Esophagus muscularis mucosa (tissue), 4 donors: ENCODE results near the gene ZBTB48. TPM values are rescaled to one million over a fixed set of nuclear protein-coding genes. Genes with fewer than 3 reads are reported as not detected.

Experiments
- DNase-seq: peaks from one replicate; pipeline ENCODE4 v3.0.0-alpha.2; 2017; ENCODE audit errors: extremely low spot score
- H3K27ac ChIP-seq, 4 donors: fragments of 200-600 bp; sonication (generic); replicated peaks in 1 of 4; 1 replicate in 3 of 4; 2 replicates in 1 of 4; pipeline ENCODE4 v1.5.1; 2016 to 2019; ENCODE audit warnings: mild to moderate bottlenecking in 1 of 4
- H3K27me3 ChIP-seq, 4 donors: fragments of 200-600 bp; sonication (generic); one replicate each; pipeline versions ENCODE4 v1.5.1 to v1.6.0; 2016 to 2019
- H3K36me3 ChIP-seq, 4 donors: fragments of 200-600 bp; sonication (generic); one replicate each; pipeline ENCODE4 v1.5.1; 2016 to 2019
- H3K4me1 ChIP-seq, 4 donors: fragments of 200-600 bp; sonication (generic); one replicate each; pipeline ENCODE4 v1.5.1; 2016 to 2019
- H3K4me3 ChIP-seq, 4 donors: fragments of 200-600 bp; sonication (generic); 1 replicate in 2 of 4; 2 replicates in 2 of 4; pipeline ENCODE4 v1.5.1; 2016 to 2019; ENCODE audit warnings: mild to moderate bottlenecking in 4 of 4, moderate library complexity in 1 of 4
- H3K9me3 ChIP-seq, 4 donors: fragments of 200-600 bp; sonication (generic); 1 replicate in 3 of 4; 2 replicates in 1 of 4; pipeline ENCODE4 v1.5.1; 2016 to 2019
- EP300 ChIP-seq: sonication (generic); formaldehyde crosslinking; IDR thresholded peaks from one replicate; pipeline ENCODE4 v1.6.1; 2017; ENCODE audit warnings: antibody characterized with exemption
- POLR2A ChIP-seq: fragments of 450-650 bp; IDR thresholded peaks from one replicate; pipeline ENCODE4 v1.6.1; 2017; ENCODE audit warnings: antibody characterized with exemption, moderate library complexity, mild to moderate bottlenecking, low read depth
- POLR2AphosphoS5 ChIP-seq, 2 donors: sonication (generic); formaldehyde crosslinking; IDR thresholded peaks; one replicate each; pipeline ENCODE4 v1.6.1; 2017; ENCODE audit warnings: antibody characterized with exemption in 2 of 2
- WGBS: methylation state at CpG from one replicate; pipeline ENCODE4 v1.1.5; 2018; 5-methylcytosine and 5-hydroxymethylcytosine counted together
- intact Hi-C: fragments of 100-400 bp; cut with DNase I; formaldehyde crosslinking; loops from one replicate; pipeline ENCODE4 v1.15.1; 2023
- total RNA-seq, 4 donors: library from RNA; depleted of rRNA; stranded (reverse); fragments of >200 nt; gene quantifications; one replicate each; pipeline versions ENCODE4 v1.1.0 to v1.2.1, GENCODE V29; 2016
- TF ChIP-seq, protein P1 (sequence below), 3 experiments: fragments of 200-600 bp in 2 of 3; fragments of 450-650 bp in 1 of 3; sonication (generic) in 2 of 3; IDR thresholded peaks; one replicate each; pipeline ENCODE4 v1.5.1; 2017 to 2019; ENCODE audit warnings: antibody characterized with exemption in 3 of 3, mild to moderate bottlenecking in 2 of 3, moderate library complexity in 1 of 3

Gene ZBTB48
- total RNA-seq, 4 donors from 2014 or later = 15.0 to 24.9 (median 16.4) TPM

DNA sequence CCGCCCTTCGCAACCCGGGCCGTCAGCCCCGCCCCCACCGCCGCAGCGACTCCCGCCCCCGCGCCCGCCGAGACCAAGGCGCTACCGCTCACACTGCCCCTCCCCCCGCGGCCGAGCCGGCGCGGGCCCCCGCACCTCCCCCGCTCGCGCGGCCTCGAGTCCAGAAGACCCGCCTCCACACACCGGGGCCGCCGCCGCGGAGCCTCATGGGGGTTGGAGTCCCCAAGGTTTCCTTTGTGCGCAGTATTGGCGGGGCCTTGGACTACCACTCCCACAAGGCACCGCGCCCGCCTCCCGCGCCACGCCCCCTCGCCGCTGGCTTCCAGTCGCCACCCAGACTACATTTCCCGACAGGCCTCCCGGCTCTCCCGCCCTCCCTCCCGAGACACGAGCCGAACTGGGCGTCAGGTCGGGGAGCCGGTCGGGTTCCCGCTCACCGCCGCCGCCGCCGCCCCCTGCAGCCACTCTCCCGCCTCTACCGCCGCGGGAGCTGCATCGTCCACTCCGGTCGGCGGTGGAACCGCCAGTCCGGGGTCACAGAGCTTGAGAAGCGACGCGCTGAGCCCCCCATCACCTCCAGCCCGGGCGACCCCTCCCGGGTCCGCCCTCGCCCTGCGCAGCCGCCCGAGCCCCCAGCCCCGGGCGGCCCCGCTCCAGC lies 33.7 kb downstream of the ZBTB48 start, which contains the start of gene PHF13:
Gene PHF13 (plus strand): TSS at position 371 of the 658 bp plus-strand sequence. CDS start 336 bp downstream, outside the sequence.
- peaks cover 0 to 16% (median 7%) of the 10 kb centered on the region in 4 donors for H3K36me3 ChIP-seq
- WGBS = 0% methylated on average over 9 of the region's 84 CpGs
- H3K9me3 ChIP-seq = no peaks in the 10 kb centered on the region
- H3K27ac ChIP-seq = peak within 1 kb of the TSS; percentile 94 to 100 (median 99)
- TF ChIP-seq POLR2A = peak; percentile 51
- TF ChIP-seq, protein P1, sequence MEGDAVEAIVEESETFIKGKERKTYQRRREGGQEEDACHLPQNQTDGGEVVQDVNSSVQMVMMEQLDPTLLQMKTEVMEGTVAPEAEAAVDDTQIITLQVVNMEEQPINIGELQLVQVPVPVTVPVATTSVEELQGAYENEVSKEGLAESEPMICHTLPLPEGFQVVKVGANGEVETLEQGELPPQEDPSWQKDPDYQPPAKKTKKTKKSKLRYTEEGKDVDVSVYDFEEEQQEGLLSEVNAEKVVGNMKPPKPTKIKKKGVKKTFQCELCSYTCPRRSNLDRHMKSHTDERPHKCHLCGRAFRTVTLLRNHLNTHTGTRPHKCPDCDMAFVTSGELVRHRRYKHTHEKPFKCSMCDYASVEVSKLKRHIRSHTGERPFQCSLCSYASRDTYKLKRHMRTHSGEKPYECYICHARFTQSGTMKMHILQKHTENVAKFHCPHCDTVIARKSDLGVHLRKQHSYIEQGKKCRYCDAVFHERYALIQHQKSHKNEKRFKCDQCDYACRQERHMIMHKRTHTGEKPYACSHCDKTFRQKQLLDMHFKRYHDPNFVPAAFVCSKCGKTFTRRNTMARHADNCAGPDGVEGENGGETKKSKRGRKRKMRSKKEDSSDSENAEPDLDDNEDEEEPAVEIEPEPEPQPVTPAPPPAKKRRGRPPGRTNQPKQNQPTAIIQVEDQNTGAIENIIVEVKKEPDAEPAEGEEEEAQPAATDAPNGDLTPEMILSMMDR (IDR thresholded peaks at IDR 0.05) = peak in 1 of 3 experiments; percentile 0
- peak; percentile 84 to 91 for TF ChIP-seq POLR2AphosphoS5 (IDR thresholded peaks at IDR 0.05)
- TF ChIP-seq EP300 = no peak
- peak within 1 kb of the TSS; percentile 91 to 100 (median 98) for H3K4me3 ChIP-seq
- intact Hi-C loops = no loop called here
- no peaks in the 10 kb centered on the region for H3K27me3 ChIP-seq
- H3K4me1 ChIP-seq = peaks cover 31 to 72% (median 68%) of the 10 kb centered on the region in 4 donors
- peak; percentile 100 for DNase-seq

DNA sequence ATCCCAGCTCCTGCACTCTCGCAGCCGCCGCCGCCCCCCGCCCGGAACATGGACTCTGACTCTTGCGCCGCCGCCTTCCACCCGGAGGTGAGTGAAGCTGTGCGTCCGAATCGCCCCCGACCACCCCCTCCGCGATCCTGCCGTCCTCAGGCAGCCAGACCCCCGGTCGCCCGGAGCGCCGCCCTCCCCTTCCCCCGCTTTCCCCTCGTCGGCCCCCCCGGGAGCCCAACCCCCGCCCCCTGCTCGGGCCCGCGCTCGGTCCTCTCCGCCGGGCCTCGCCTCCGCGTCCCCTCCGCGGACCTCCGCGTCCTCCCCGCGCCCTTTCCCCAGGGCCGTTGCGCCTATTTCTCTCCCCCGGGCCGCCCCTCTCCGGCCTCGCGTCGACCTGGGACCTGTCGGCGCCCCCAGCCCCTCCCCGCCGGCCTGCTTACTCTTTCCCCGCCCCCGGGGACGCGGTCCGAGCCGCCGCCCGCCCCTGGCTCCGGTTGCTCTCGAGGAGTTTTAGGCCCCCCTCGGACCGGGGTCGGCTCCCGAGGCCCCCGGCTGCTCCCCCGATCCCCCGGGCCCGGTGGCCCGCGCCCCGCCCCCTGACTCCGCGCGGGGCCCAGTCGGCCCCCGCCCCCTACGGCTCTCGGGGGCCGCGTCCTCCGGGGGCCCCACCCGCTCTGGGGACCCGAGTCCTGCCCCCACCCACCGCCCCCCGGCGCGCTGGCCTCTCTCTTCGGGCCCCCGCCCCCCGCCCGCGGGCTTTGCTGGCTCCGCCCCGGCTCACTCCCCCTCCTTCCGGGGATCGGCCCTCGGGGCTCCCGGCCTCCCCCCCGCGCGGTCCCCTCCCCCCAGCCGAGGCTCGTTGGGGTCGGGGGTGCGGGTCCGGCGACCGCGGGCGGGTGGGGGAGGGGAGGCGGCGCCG lies 34.5 kb downstream of the ZBTB48 start:
- peaks cover 0 to 24% (median 11%) of the 10 kb centered on the region in 4 donors for H3K36me3 ChIP-seq
- peak overlapping the region; percentile 91 to 100 (median 98) for H3K4me3 ChIP-seq
- intact Hi-C loops = no loop called here
- 4% methylated on average over 23 of the region's 117 CpGs for WGBS
- H3K27ac ChIP-seq = peak overlapping the region; percentile 94 to 100 (median 99)
- H3K4me1 ChIP-seq = peaks cover 28 to 66% (median 64%) of the 10 kb centered on the region in 4 donors
- no peak for DNase-seq
- no peaks in the 10 kb centered on the region for H3K27me3 ChIP-seq
- no peaks in the 10 kb centered on the region for H3K9me3 ChIP-seq
- no peak for TF ChIP-seq EP300
- TF ChIP-seq POLR2A = no peak
- TF ChIP-seq, protein P1 (IDR thresholded peaks at IDR 0.05) = no peak
- no peak for TF ChIP-seq POLR2AphosphoS5 (IDR thresholded peaks at IDR 0.05)

DNA sequence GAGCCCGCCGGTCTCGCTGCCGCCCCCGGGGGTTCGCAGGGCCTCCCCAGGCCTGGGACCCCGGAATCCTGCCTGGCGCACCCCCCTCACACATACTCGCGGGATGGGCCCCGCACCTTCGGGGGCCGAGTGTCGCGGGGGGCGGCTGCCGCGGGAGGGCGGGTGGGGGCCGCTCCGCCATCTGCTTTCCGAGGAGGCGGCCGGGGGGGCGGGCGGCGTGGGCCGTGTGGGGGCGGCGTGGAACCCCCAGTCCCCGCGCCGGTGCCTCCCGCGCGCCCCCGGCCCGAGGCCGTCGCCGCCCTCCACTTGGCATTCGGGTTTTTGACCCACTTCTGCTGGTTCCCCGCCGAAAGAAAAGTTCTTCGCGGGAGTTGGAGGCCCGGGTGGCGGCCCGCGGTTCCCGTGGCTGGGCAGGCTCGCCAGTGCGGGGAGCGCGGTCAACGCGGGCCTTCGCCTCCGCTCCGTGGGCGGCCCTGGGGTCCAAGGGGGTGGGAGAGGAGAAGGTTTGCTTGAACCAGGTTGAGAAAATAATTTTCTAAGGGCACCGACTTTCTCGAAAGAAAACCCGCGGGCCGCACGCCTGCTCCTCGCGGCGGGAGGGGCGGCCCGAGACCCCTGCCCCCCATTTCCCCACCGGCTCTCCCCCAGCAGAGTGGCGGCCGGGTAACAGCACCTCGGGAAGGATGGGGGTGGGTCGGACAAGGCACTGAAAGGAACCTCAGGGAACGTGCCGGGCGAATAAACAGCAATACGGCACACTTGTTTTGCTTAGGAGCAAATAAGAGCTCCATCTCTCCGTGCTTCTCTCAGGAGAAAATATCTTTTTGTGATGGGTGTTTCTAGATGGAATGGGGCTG lies 35.4 kb downstream of the ZBTB48 start:
- under 1% methylated on average over 23 of the region's 82 CpGs for WGBS
- H3K4me1 ChIP-seq = peaks cover 25 to 58% (median 55%) of the 10 kb centered on the region in 4 donors
- DNase-seq = no peak
- H3K27ac ChIP-seq = peak overlapping the region; percentile 94 to 100 (median 99)
- TF ChIP-seq, protein P1 (IDR thresholded peaks at IDR 0.05) = no peak
- H3K9me3 ChIP-seq = no peaks in the 10 kb centered on the region
- intact Hi-C loops = no loop called here
- H3K27me3 ChIP-seq = no peaks in the 10 kb centered on the region
- H3K36me3 ChIP-seq = peaks cover 8 to 33% (median 19%) of the 10 kb centered on the region in 4 donors
- peak overlapping the region; percentile 91 to 100 (median 98) for H3K4me3 ChIP-seq

DNA sequence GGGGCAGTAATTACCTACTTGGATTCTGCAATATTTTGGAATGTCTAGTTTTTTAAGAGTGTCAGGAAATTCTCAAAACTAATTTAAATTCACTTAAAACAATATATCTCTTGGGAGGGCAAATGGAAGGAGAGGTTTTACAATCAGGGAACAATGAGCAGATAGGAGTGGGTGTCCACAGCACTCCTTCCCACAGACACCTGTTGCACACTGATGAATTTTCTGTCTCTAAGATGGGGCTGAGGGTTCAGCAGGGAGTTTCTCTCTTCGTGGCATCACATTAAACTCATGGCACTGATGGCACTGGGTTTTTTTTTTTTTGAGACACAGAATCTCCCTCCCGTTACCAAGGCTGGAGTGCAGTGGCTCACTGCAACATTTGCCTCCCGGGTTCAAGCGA lies 39.3 kb downstream of the ZBTB48 start:
- DNase-seq = no peak
- TF ChIP-seq POLR2A = no peak
- Histone ChIP-seq H3K4me1 (peaks cover 10 to 51% (median 40%) of the 10 kb centered on the region in 4 donors), H3K36me3 (peaks cover 30 to 71% (median 49%) of the 10 kb centered on the region in 4 donors), H3K9me3 (no peaks in the 10 kb centered on the region), H3K27me3 (no peaks in the 10 kb centered on the region), H3K4me3 (no peak overlapping the region), H3K27ac (no peak overlapping the region)
- intact Hi-C loops = no loop called here
- 65% methylated on average over 4 of the region's 4 CpGs for WGBS
